ENCODE data around the gene P2RY1. TPM values are rescaled to one million over a fixed set of nuclear protein-coding genes. Genes with fewer than 3 reads are reported as not detected.

Gene P2RY1
- total RNA-seq, 2 donors from 2014 or later = 5.4 to 6.9 TPM

GRCh38 chr3:152830245-152830644, 4.7 kb upstream of the P2RY1 start:
- intact Hi-C loops (cut with DNase I) = no loop called here
- Histone ChIP-seq H3K9me3 (no peaks in the 10 kb centered on the region), H3K36me3 (replicated peaks in 1 of 2; ENCODE audit: insufficient read depth in 1 of 2, low read depth in 2 of 2) (no peaks in the 10 kb centered on the region), H3K4me1 (peaks cover 7% of the 10 kb centered on the region), H3K27me3 (peaks cover 0 to under 1% of the 10 kb centered on the region in 2 donors), H3K4me3 (no peak overlapping the region), H3K27ac (no peak overlapping the region)
- TF ChIP-seq POLR2A (IDR thresholded peaks at IDR 0.05) (no peak), CTCF (IDR thresholded peaks at IDR 0.05) (no peak)
- no peak for DNase-seq
- no peak for ATAC-seq

GRCh38 chr3:152832046-152832445, 2.9 kb upstream of the P2RY1 start:
- no peak for ATAC-seq
- no peaks in the 10 kb centered on the region for H3K9me3 ChIP-seq
- DNase-seq = no peak
- peaks cover 0 to 8% of the 10 kb centered on the region in 2 donors for H3K27me3 ChIP-seq
- H3K4me3 ChIP-seq = no peak overlapping the region
- no peak overlapping the region for H3K27ac ChIP-seq
- TF ChIP-seq POLR2A (IDR thresholded peaks at IDR 0.05) (no peak), CTCF (IDR thresholded peaks at IDR 0.05) (no peak)
- peaks cover 13% of the 10 kb centered on the region for H3K4me1 ChIP-seq
- H3K36me3 ChIP-seq (replicated peaks in 1 of 2; ENCODE audit: insufficient read depth in 1 of 2, low read depth in 2 of 2) = no peaks in the 10 kb centered on the region
- WGBS, 2 donors = 85% methylated on average over 13 of the region's 13 CpGs
- intact Hi-C loops (cut with DNase I) = no loop called here

GRCh38 chr3:152833089-152833488, 1.8 kb upstream of the P2RY1 start:
- H3K36me3 ChIP-seq (replicated peaks in 1 of 2; ENCODE audit: insufficient read depth in 1 of 2, low read depth in 2 of 2) = no peaks in the 10 kb centered on the region
- no peak for ATAC-seq
- TF ChIP-seq POLR2A (IDR thresholded peaks at IDR 0.05) (no peak), CTCF (IDR thresholded peaks at IDR 0.05) (no peak)
- H3K27ac ChIP-seq = no peak overlapping the region
- no peaks in the 10 kb centered on the region for H3K9me3 ChIP-seq
- intact Hi-C loops (cut with DNase I) = no loop called here
- peaks cover 13% of the 10 kb centered on the region for H3K4me1 ChIP-seq
- no peak for DNase-seq
- H3K27me3 ChIP-seq = peaks cover 0 to 8% of the 10 kb centered on the region in 2 donors
- H3K4me3 ChIP-seq = no peak overlapping the region

GRCh38 chr3:152834191-152834775, 648 bp upstream of the P2RY1 start:
- peak in 1 of 4 donors; percentile 63 for DNase-seq
- H3K27ac ChIP-seq = peak overlapping the region; percentile 30 to 81 (median 68)
- peak; percentile 67 for ATAC-seq

More at GRCh38 chr3:152834191-152834775, 648 bp upstream of the P2RY1 start:
- TF ChIP-seq CTCF (IDR thresholded peaks at IDR 0.05) (peak in 5 of 7 experiments; percentile 22 to 44 (median 34)), POLR2A (IDR thresholded peaks at IDR 0.05) (no peak)
- Histone ChIP-seq H3K4me1 (peaks cover 13% of the 10 kb centered on the region), H3K4me3 (peak overlapping the region; percentile 22 to 71), H3K36me3 (replicated peaks in 1 of 2; ENCODE audit: insufficient read depth in 1 of 2, low read depth in 2 of 2) (no peaks in the 10 kb centered on the region), H3K27me3 (peaks cover 0 to 8% of the 10 kb centered on the region in 2 donors), H3K9me3 (no peaks in the 10 kb centered on the region)
- intact Hi-C loops (cut with DNase I) = no loop called here
- WGBS, 2 donors = 8 to 12% methylated on average over 13 to 17 of the region's 17 CpGs
